MM.1S (cell line): ENCODE measurements around the gene NCOA1.

Source experiments
- CTCF ChIP-seq: fragments of 300-600 bp; sonication (generic); IDR thresholded peaks from 2 replicates; pipeline ENCODE4 v1.5.1; 2016; ENCODE audit warnings: antibody characterized with exemption, low read length, mixed read lengths
- EZH2 ChIP-seq: fragments of 300-600 bp; sonication (generic); optimal IDR thresholded peaks from 2 replicates; pipeline ENCODE3; 2017; ENCODE audit warnings: low read depth, mild to moderate bottlenecking, antibody characterized with exemption, low read length, mixed read lengths

DNA sequence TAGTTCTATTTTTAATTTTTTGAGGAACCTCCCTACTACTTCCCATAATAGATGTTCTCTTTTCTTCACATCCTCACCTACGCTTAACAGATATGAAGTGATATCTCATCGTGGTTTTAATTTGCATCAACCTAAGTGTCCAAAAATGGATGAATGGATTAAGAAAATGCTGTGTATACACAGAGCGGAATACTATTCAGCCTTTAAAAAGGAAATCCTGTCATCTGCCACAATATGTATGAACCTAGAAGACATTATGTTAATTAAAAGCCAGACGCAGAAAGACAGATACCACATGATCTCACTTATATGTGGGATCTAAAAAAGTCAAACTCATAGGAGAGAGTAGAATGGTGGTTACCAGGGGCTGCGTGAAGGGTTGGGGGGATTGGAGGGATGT, 189.1 kb downstream of the NCOA1 start:
- TF ChIP-seq CTCF: no peak
- no peak for TF ChIP-seq EZH2
